ENCODE results near the gene WNK2.

DNA sequence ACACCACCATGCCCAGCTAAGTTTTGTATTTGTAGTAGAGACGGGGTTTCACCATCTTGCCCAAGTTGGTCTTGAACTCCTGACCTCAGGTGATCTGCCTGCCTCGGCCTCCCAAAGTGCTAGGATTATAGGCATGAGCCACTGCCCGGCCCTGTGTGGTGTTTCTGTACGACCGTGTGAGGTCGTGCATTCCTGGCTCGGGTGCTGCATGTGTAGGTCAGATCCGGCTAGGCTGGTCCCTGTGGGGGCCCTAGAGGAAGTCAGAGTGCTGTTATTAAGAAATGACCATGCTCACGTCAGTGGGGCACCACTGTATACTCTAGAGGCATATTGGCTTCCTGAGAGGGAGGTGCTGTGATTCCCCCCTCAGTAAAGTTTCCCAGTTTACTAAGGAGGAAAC lies 13.7 kb downstream of the WNK2 start:
- TF ChIP-seq, protein P1, sequence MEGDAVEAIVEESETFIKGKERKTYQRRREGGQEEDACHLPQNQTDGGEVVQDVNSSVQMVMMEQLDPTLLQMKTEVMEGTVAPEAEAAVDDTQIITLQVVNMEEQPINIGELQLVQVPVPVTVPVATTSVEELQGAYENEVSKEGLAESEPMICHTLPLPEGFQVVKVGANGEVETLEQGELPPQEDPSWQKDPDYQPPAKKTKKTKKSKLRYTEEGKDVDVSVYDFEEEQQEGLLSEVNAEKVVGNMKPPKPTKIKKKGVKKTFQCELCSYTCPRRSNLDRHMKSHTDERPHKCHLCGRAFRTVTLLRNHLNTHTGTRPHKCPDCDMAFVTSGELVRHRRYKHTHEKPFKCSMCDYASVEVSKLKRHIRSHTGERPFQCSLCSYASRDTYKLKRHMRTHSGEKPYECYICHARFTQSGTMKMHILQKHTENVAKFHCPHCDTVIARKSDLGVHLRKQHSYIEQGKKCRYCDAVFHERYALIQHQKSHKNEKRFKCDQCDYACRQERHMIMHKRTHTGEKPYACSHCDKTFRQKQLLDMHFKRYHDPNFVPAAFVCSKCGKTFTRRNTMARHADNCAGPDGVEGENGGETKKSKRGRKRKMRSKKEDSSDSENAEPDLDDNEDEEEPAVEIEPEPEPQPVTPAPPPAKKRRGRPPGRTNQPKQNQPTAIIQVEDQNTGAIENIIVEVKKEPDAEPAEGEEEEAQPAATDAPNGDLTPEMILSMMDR (IDR thresholded peaks at IDR 0.05; ENCODE audit: insufficient read depth, low read length): no peak
- no peak for TF ChIP-seq POLR2AphosphoS5 (IDR thresholded peaks at IDR 0.05; ENCODE audit: low read depth)

All from HL-60 (cell line).